HL-60 (cell line): ENCODE data around the gene AURKA.

Experiments used
- GABPA ChIP-seq: IDR thresholded peaks from 2 replicates; pipeline ENCODE4 v1.6.1; 2012; ENCODE audit warnings: low read depth
- POLR2AphosphoS5 ChIP-seq: IDR thresholded peaks from 2 replicates; pipeline ENCODE4 v1.6.1; 2012; ENCODE audit warnings: low read depth
- SPI1 ChIP-seq: IDR thresholded peaks from 2 replicates; pipeline ENCODE4 v1.6.1; 2012; ENCODE audit warnings: low read depth, mild to moderate bottlenecking, borderline replicate concordance
- TF ChIP-seq, protein P1 (sequence below): IDR thresholded peaks from one replicate; pipeline ENCODE4 v1.5.1; 2011; ENCODE audit warnings: low read length, control low read depth, inconsistent platforms; ENCODE audit not compliant: insufficient read depth
- TF ChIP-seq, protein P2 (sequence below): IDR thresholded peaks from 2 replicates; pipeline ENCODE4 v1.6.1; 2012; ENCODE audit warnings: low read depth; ENCODE audit not compliant: insufficient replicate concordance

DNA sequence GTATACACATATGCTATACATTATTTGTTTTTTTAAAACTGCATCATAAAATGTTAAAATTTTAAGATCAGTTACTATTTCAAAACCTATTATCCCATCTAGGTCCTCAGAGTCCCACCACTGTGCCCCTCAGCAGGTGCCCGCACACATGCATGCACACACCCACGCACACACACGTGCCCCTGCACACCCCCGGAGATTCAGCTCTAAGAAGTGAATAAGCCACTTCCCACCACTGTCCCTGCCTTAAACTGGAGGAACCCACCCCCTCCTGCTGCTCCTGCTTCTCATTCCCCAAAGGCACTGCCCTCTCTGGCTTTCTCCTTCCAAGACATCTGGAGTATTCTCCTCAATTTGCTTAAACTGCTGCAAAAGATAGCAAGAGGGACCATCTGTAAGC, 38.7 kb downstream of the AURKA start:
- TF ChIP-seq, protein P1, sequence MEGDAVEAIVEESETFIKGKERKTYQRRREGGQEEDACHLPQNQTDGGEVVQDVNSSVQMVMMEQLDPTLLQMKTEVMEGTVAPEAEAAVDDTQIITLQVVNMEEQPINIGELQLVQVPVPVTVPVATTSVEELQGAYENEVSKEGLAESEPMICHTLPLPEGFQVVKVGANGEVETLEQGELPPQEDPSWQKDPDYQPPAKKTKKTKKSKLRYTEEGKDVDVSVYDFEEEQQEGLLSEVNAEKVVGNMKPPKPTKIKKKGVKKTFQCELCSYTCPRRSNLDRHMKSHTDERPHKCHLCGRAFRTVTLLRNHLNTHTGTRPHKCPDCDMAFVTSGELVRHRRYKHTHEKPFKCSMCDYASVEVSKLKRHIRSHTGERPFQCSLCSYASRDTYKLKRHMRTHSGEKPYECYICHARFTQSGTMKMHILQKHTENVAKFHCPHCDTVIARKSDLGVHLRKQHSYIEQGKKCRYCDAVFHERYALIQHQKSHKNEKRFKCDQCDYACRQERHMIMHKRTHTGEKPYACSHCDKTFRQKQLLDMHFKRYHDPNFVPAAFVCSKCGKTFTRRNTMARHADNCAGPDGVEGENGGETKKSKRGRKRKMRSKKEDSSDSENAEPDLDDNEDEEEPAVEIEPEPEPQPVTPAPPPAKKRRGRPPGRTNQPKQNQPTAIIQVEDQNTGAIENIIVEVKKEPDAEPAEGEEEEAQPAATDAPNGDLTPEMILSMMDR = no peak
- TF ChIP-seq, protein P2, sequence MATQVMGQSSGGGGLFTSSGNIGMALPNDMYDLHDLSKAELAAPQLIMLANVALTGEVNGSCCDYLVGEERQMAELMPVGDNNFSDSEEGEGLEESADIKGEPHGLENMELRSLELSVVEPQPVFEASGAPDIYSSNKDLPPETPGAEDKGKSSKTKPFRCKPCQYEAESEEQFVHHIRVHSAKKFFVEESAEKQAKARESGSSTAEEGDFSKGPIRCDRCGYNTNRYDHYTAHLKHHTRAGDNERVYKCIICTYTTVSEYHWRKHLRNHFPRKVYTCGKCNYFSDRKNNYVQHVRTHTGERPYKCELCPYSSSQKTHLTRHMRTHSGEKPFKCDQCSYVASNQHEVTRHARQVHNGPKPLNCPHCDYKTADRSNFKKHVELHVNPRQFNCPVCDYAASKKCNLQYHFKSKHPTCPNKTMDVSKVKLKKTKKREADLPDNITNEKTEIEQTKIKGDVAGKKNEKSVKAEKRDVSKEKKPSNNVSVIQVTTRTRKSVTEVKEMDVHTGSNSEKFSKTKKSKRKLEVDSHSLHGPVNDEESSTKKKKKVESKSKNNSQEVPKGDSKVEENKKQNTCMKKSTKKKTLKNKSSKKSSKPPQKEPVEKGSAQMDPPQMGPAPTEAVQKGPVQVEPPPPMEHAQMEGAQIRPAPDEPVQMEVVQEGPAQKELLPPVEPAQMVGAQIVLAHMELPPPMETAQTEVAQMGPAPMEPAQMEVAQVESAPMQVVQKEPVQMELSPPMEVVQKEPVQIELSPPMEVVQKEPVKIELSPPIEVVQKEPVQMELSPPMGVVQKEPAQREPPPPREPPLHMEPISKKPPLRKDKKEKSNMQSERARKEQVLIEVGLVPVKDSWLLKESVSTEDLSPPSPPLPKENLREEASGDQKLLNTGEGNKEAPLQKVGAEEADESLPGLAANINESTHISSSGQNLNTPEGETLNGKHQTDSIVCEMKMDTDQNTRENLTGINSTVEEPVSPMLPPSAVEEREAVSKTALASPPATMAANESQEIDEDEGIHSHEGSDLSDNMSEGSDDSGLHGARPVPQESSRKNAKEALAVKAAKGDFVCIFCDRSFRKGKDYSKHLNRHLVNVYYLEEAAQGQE = no peak
- TF ChIP-seq POLR2AphosphoS5 = no peak
- TF ChIP-seq GABPA = no peak
- TF ChIP-seq SPI1 = no peak
